ENCODE data around the gene CROCC2. TPM values are rescaled to one million over a fixed set of nuclear protein-coding genes. Genes with fewer than 3 reads are reported as not detected.

The CROCC2 gene
- total RNA-seq, 1 donor from 2014 or later = not detected

- DNase-seq = no peak
Observed at GRCh38 chr2:240957656-240958365, 51.7 kb downstream of the CROCC2 start.

- no peak for DNase-seq
Observed at GRCh38 chr2:240958366-240959213, 52.5 kb downstream of the CROCC2 start.

DNA sequence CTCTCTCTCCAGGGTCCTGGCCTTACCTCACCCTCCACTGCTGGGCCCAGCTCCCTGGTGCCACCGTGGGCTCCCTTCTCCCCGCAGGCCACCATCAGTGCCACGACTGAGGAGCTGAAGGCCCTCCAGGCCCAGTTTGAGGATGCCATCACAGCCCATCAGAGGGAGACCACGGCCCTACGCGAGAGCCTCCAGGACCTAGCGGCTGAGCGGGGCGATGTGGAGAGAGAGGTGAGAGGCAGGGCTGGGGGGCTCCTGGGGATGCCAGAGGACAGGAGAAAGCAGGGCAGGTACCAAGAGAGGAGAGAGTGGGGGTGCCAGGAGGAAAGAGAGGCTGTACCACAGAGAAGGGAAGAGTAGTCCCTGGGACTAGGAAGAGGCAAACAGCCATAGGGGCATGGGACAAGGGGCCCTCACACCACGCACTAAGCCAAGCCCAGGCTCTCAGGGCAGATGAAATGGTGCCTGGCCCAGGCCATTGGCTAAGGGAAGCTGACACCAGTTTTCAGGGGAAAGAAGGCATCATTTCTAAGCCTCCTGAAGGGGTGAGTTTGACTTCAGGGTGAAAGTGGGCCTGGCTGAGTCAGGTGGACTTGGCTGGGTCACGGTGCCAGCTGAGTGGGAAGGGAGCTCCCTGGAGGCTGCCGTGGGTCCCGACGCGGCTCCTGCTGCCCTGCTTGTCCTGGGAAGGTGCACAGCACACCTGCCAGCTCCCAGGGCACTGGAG is 53.2 kb downstream of the CROCC2 start:
- no peak for DNase-seq

DNA sequence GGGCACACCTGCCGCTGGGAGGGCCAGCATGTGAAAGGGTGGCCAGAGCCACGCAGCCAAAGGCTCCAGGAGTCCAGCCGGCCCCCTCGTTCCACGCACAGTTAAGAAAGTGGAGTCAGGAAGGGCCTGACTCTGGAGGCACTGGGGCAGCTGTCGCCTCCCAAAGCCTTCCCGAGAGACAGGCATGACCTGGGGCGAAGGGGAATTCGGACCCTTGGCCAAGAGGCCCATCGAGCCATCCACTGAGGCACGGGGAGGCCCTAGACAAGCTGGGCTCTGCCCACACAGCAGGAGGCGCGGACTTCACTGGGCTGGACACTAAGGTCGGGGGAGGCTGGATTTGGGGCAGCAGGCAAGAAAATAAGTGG is 53.8 kb downstream of the CROCC2 start:
- no peak for DNase-seq

DNA sequence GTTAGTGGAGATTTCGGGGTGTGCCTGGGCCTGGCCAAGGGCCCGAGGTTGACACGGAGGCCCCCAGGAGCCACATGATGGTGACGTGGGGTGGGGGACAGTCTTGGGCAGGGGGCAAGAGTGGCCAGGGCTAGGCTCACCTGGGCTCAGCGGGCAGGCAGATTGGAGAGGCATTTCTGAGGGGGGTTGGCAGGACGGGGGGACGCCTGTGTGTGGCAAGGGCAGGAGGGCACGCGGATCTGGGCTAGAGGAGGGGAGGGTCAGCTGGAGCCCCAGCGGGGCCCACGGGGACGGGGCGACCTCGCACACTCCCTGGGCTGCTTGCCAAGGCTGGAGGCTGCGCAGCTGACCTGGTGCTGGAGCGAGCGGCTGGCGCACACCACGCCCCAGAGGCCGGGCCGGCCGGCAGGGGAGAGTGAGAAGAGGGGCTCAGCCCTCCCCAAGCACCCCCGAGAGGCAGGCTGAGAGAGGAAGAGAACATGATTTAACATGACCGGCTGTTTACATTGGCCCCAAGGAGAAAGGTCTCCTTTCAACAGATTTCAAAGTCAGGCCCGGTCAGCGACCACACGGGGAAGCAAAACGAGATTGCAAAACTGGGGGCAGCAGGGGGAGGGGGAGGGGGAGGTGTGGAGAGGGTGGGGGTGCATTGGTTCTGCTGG is 54.3 kb downstream of the CROCC2 start:
- peak; percentile 12 for DNase-seq

- DNase-seq = no peak
Observed at GRCh38 chr2:240960971-240961876, 55.1 kb downstream of the CROCC2 start.

GRCh38 chr2:240961910-240962299 is 55.8 kb downstream of the CROCC2 start:
- DNase-seq = no peak

- DNase-seq = no peak
Observed at GRCh38 chr2:240962300-240963064, 56.3 kb downstream of the CROCC2 start.

DNA sequence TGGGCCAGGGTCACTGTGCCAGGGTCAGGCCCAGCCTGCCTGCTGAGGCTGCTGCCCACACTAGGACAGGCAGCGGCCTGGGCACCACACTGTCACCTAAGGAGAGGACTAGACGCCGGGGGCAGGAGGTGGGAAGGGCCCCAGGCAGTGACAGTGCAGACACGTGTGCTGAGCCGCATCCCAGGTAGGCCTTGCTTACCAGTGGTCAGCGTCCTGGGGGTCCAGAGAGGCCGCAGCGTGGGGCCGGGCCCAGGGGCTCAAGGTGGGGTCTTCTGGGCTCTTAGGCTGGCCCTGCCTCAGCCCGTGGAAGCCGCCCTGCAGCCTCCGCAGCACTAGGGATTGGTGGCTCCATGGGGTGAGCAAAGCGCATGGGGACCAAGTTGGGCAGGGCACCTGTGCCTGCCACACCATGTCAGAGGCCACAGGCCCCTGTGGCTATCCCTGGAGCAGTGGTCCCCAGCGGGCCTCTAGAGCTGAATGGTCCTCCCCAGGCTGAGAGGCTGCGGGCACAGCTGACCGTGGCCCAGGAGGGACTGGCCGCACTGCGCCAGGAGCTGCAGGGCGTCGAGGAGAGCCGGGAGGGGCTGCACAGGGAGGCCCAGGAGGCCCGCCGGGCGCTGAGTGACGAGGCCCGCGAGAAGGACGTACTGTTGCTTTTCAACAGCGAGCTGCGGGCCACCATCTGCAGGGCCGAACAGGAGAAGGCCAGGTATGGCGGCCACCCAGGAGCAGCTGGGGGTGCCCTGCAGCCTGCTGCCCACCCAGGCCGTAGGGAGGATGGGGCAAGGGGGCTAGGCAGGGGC is 57.1 kb downstream of the CROCC2 start:
- no peak for DNase-seq

- no peak for DNase-seq
Observed at GRCh38 chr2:240963868-240964703, 58.0 kb downstream of the CROCC2 start.

- DNase-seq = no peak
Observed at GRCh38 chr2:240964704-240965295, 58.7 kb downstream of the CROCC2 start.

- DNase-seq = no peak
Observed at GRCh38 chr2:240965296-240965904, 59.3 kb downstream of the CROCC2 start.

GRCh38 chr2:240965905-240966456 is 59.8 kb downstream of the CROCC2 start:
- no peak for DNase-seq

- no peak for DNase-seq
Observed at GRCh38 chr2:240966457-240966905, 60.3 kb downstream of the CROCC2 start.

DNA sequence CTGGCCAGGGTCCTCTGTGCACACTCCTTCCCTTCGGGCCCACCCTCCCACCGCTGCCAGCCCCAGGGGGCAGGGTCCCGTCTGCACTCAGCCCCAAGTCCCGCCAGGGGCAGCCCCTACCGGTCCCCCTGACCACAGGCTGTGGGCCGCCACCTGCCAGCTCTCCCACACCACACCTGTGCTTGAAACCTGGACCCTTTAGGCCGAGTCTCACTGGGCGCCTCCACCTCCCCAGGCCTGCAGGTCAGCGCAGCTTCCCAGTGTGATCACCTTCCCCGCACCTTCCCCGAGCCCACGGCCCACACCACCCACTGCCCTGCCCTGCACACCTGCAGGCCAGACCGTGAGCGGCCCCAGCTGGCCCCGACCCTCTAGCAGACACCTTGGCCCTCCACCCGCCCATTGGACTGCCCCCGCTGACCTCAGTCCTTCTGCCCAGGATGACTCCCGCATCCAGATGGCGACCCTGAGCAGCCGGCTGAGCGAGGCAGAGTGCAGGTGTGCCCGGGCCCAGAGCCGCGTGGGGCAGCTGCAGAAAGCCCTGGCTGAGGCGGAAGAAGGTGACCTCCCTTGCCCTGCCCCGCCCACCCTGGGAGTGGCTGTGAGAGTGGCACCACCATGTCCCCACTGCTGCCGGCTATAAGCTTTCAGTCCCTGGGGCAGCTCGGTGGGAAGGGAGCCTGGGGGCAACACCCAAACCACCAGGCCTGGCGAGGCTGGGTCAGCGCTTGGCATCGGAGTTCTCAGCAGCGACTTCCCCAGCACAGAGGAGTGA is 61.0 kb downstream of the CROCC2 start:
- no peak for DNase-seq

GRCh38 chr2:240967681-240968621 is 61.8 kb downstream of the CROCC2 start:
- DNase-seq = no peak
